ENCODE results near the gene WDFY4. TPM values are rescaled to one million over a fixed set of nuclear protein-coding genes. Genes with fewer than 3 reads are reported as not detected.

WDFY4 gene
- total RNA-seq, 2 experiments from 2014 or later, result 0.11 TPM; not detected in 1

GRCh38 chr10:48703531-48704122, 19.0 kb downstream of the WDFY4 start:
- ChIA-PET CTCF (no interaction called here), POLR2A (no interaction called here)

GRCh38 chr10:48704156-48704555, 19.5 kb downstream of the WDFY4 start:
- POLR2A ChIA-PET, result no interaction called here
- CTCF ChIA-PET, result no interaction called here

- ChIA-PET POLR2A (no interaction called here), CTCF (no interaction called here)
These were observed 20.8 kb downstream of the WDFY4 start for GRCh38 chr10:48705401-48705938.

- ChIA-PET POLR2A (no interaction called here), CTCF (no interaction called here)
These were observed 22.8 kb downstream of the WDFY4 start for GRCh38 chr10:48707472-48707871.

- POLR2A ChIA-PET, result no interaction called here
- CTCF ChIA-PET, result no interaction called here
These were observed 23.5 kb downstream of the WDFY4 start for GRCh38 chr10:48708144-48708543.

GRCh38 chr10:48710647-48711275, 26.1 kb downstream of the WDFY4 start:
- ChIA-PET POLR2A (no interaction called here), CTCF (no interaction called here)

- POLR2A ChIA-PET, result no interaction called here
- CTCF ChIA-PET, result no interaction called here
These were observed 27.2 kb downstream of the WDFY4 start for GRCh38 chr10:48711830-48712229.

GRCh38 chr10:48714088-48714487, 29.4 kb downstream of the WDFY4 start:
- CTCF ChIA-PET, result no interaction called here
- POLR2A ChIA-PET, result no interaction called here

GRCh38 chr10:48716416-48716815, 31.7 kb downstream of the WDFY4 start:
- CTCF ChIA-PET, result no interaction called here
- POLR2A ChIA-PET, result no interaction called here

GRCh38 chr10:48720611-48721010, 35.9 kb downstream of the WDFY4 start:
- CTCF ChIA-PET, result no interaction called here

GRCh38 chr10:48722153-48723145, 37.8 kb downstream of the WDFY4 start:
- POLR2A ChIA-PET, result no interaction called here
- CTCF ChIA-PET, result interaction anchor here (0.6 kb wide), 1 partner anchor 67 kb away, joined by 4 read pairs; no protein-coding TSS in a partner anchor

More at GRCh38 chr10:48720611-48721010, 35.9 kb downstream of the WDFY4 start:
- POLR2A ChIA-PET, result no interaction called here

GRCh38 chr10:48724127-48724526, 39.5 kb downstream of the WDFY4 start:
- ChIA-PET POLR2A (no interaction called here), CTCF (no interaction called here)

- POLR2A ChIA-PET, result no interaction called here
These were observed 41.0 kb downstream of the WDFY4 start for GRCh38 chr10:48725708-48726107.

GRCh38 chr10:48727866-48728265, 43.2 kb downstream of the WDFY4 start:
- ChIA-PET POLR2A (no interaction called here), CTCF (no interaction called here)

More at GRCh38 chr10:48725708-48726107, 41.0 kb downstream of the WDFY4 start:
- CTCF ChIA-PET, result no interaction called here

- POLR2A ChIA-PET, result no interaction called here
- CTCF ChIA-PET, result no interaction called here
These were observed 44.5 kb downstream of the WDFY4 start for GRCh38 chr10:48729222-48729621.

- POLR2A ChIA-PET, result no interaction called here
- CTCF ChIA-PET, result no interaction called here
These were observed 45.3 kb downstream of the WDFY4 start for GRCh38 chr10:48729941-48730457.

- ChIA-PET CTCF (no interaction called here), POLR2A (no interaction called here)
These were observed 46.5 kb downstream of the WDFY4 start for GRCh38 chr10:48731141-48731540.

- POLR2A ChIA-PET, result no interaction called here
- CTCF ChIA-PET, result no interaction called here
These were observed 47.0 kb downstream of the WDFY4 start for GRCh38 chr10:48731654-48732053.

- CTCF ChIA-PET, result no interaction called here
- POLR2A ChIA-PET, result no interaction called here
These were observed 48.7 kb downstream of the WDFY4 start for GRCh38 chr10:48733329-48733728.

- ChIA-PET POLR2A (no interaction called here), CTCF (interaction anchor here (0.8 kb wide), 1 partner anchor 80 kb away, joined by 3 read pairs; no protein-coding TSS in a partner anchor)
These were observed 51.2 kb downstream of the WDFY4 start for GRCh38 chr10:48735836-48736390.
